ENCODE measurements around the gene VWA5B1.

GRCh38 chr1:20276485-20277159 is 14.1 kb upstream of the VWA5B1 start:
- no peak for TF ChIP-seq CTCF (IDR thresholded peaks at IDR 0.05)
- TF ChIP-seq EP300 (IDR thresholded peaks at IDR 0.05), result no peak
- no peak for TF ChIP-seq POLR2A (IDR thresholded peaks at IDR 0.05)
